Stimulated activated CD4-positive, alpha-beta T cell treated with anti-CD3 and anti-CD28 coated beads, TNF-alpha, amount 100 ng/mL, for 4 hours (primary cell): Measurements from ENCODE around the gene ZNF667.
A peak's percentile ranks its signal among the peaks of the same experiment; 100 is the strongest.

Source experiments
- DNase-seq, 3 experiments: peaks; one replicate each; pipeline ENCODE4 v3.0.0-alpha.2; 2020; ENCODE audit warnings: low read depth in 3 of 3

Gene ZNF667

GRCh38 chr19:56476651-56477428 is at the start of gene ZNF667:
Gene ZNF667 (minus strand): TSS chr19:56477345. CDS start chr19:56462370, 14,975 bp downstream.
- DNase-seq, result peak in 2 of 3 experiments; percentile 2 to 5

DNA sequence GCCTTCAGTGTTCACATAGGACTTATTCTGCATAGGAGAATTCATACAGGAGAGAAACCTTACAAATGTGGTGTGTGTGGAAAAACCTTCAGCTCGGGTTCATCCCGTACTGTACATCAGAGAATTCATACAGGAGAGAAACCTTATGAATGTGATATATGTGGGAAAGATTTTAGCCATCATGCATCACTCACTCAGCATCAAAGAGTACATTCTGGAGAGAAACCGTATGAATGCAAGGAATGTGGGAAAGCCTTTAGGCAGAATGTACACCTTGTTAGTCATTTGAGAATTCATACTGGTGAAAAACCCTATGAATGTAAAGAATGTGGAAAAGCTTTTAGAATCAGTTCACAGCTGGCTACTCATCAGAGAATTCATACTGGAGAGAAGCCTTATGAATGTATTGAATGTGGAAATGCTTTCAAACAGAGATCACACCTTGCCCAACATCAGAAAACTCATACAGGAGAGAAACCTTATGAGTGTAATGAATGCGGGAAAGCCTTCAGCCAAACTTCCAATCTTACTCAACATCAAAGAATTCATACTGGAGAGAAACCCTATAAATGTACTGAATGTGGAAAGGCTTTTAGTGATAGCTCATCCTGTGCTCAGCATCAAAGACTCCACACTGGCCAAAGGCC is 48.2 kb upstream of the ZNF667 start:
- no peak for DNase-seq

- DNase-seq, result peak in 1 of 3 experiments; percentile 1
Observed at GRCh38 chr19:56508290-56508778, 31.2 kb upstream of the ZNF667 start.

DNA sequence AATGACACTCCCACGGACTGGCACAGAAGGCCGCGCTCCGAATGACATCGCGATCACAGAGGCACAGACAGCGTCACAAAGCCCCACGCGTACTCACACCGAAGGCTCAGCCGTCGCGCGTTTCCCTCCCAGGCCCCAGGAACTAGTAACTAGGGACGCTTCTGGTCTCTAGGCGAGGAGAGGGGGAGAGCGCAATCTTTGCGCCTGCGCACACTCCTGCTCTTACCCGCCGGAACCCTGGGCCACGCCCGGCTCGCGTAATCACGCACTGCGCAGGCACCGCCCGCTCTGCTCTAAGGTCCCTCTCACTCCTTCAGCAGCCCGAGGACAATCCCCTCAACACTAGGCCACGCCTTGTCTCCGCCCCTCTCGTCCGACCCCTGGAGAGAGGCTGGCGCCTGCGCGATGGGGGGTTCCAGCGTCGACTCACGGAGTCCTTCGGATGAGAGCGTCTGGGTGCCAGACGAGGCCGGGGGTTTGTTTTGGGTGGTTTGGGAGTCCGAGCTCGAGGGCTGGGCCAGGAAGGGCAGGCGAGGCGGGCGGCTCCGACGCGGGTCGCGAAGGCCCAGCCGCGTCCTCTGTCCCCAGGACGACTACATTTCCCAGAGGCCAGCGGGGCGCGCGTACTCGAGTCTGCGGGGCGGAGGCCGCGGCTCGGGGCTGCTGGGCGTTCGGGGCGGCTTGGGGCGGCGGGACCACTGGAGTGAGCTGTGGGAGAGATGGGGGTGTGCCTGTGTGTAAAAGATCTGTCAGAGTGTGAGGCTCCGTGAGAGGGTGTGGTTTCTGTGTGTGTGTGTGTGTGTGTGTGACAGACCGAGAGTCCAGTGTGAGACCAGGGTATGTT is 30.5 kb upstream of the ZNF667 start, which contains the start of gene ZNF471:
Gene ZNF471, plus strand, starts transcription at position 410 of the 844 bp plus-strand sequence. CDS start 3,717 bp downstream, outside the sequence.
- DNase-seq, result peak; percentile 57 to 74 (median 62)

DNA sequence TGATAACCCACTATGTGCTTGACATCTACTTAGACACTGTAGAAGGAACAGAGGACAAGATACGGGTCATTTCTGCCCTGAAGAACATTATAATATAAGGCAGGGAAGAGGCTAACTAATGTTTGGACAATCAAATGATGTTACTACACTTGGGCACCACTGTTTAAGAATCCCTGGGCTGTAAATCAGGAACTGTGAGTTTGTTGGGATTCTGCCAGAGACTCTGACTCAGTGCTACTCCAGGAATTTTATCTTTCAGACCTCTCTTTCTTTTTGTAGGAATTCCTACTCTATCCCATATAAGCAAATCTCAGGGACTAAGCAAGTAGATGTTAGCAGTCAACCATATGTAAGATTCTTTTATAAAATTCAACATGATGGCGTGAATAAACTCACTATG is 27.4 kb upstream of the ZNF667 start:
- DNase-seq, result no peak

DNA sequence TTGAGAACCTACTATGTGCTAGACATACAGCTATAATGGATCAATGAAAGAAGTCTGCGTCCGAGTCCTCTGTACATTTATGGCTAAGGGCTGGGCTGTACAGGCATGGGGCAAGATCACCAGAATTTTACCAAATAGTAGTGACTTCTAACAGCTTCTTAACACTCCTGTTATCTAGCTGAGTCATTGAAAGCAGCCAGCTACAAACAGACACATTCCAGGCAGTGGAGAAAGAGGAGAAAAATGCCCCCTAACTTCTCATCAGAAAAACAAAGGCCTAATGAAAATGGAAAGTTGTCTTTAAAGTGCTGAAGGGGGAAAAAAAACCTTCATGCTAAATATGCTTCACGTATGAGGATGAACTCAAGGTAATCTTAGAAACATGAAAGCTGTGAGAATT is 14.3 kb upstream of the ZNF667 start:
- DNase-seq, result no peak

- peak; percentile 14 to 36 (median 25) for DNase-seq
Observed at GRCh38 chr19:56477429-56478338, 539 bp upstream of the ZNF667 start.

GRCh38 chr19:56476093-56476492 is 1.1 kb downstream of the ZNF667 start:
- no peak for DNase-seq

GRCh38 chr19:56474308-56474707 is 2.8 kb downstream of the ZNF667 start:
- DNase-seq, result no peak

DNA sequence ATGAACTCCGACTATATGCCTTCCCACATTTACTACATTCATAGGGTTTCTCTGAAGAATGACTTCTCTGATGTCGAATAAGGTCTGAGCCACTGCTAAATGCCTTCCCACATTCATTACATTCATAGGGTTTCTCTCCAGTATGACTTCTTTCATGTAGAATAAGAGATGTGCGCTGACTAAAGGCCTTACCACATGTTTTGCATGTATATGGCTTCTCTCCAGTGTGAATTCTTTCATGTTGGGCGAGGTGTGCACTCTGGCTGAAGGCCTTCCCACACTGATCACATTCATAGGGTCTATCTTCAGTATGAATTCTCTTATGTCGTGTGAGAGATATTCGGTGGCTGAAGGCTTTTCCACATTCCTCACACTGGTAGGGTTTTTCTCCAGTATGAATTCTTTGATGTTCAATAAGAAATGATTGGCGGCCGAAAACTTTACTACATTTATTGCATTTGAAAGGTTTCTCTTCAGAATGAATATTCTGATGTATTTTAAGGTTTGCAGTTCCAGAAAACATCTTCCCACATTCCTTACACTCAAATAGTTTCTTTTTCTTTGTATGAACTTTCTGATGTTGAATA is 35.8 kb downstream of the ZNF667 start:
- no peak for DNase-seq

DNA sequence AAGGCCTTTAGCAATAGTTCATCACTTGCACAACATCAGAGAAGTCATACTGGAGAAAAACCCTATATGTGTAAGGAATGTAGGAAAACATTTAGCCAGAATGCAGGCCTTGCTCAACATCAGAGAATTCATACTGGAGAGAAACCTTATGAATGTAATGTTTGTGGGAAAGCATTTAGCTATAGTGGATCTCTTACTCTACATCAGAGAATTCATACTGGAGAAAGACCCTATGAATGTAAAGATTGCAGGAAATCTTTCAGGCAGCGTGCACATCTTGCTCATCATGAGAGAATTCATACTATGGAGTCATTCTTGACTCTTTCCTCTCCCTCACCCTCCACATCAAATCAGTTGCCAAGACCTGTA is 53.2 kb downstream of the ZNF667 start:
- DNase-seq, result no peak

GRCh38 chr19:56423276-56423984 is 53.7 kb downstream of the ZNF667 start:
- DNase-seq, result no peak

DNA sequence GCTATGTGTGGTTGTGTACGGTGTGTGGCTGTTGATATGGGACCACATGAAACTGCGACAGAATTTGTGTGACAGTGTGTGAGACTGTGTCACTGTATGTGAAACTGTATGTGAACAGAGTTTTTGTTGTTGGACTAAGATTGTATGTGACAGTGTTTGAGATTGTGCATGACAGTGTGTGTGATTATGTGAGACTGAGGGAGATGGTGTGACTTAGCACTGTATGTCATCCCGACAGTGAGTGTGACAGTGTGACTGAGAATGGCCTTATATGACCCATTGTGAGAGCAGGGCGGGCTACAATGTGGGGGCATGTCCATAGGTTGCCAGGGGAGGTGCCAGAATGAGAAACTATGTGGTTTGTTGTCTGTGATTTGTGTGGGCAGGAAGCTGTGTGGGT is 72.1 kb downstream of the ZNF667 start:
- no peak for DNase-seq

GRCh38 chr19:56404705-56405056 is 72.5 kb downstream of the ZNF667 start:
- no peak for DNase-seq

DNA sequence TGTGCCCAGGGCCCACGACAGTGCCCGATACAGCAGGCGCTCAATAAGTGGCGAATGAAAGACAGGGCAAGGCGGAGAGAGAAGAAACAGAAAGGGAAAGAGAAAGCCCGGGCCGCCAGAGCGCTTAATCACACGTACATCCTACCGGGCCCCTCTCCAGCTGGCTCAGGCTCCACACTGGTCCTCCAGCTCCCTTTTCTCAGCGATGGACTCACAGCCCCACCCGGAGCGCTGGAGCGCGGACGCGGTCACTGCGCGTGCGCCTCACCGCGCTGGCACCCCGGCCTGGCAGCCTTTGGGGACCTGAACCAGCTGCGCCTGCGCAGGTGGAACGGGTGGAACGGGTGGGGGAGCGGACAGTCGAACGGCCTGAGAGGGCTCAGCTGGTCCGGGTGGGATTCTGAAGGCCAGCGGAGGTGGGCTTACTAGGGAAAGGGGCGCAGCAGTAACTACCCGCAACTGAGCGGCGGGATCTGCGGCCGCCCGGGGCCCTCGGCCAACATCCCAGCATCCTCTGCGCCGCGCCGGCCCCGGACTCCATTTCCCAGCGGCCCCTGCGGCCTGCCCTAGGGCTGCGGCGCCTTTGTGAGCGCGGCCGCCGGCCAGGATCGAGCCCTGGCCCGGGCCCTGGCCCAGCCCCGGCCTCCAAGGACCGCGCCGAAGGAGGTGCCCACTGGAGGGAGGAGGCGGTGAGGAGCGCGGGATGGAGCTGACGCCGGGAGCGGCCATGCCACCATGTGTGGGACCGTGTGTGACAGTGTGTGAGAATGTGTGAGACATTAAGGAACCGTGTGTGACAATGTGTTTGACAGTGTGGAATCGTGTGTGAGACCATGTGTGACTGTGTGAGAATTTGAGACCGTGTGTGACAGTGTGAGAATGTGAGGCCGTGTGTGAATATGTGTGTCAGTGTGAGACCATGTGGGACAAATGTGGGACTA is 73.1 kb downstream of the ZNF667 start, which contains the start of gene ZNF583:
Gene ZNF583, plus strand, starts transcription at position 569 of the 941 bp plus-strand sequence. CDS start 2,783 bp downstream, outside the sequence.
- peak; percentile 80 to 82 (median 82) for DNase-seq

- DNase-seq, result no peak
Observed at GRCh38 chr19:56403261-56403660, 73.9 kb downstream of the ZNF667 start.

GRCh38 chr19:56400485-56400884 is 76.7 kb downstream of the ZNF667 start:
- no peak for DNase-seq

- DNase-seq, result no peak
Observed at GRCh38 chr19:56398809-56399208, 78.3 kb downstream of the ZNF667 start.
